ENCODE data around the gene ZDHHC9.

The ZDHHC9 gene

GRCh38 chrX:129761596-129761995, 82.1 kb downstream of the ZDHHC9 start:
- no peak for DNase-seq

- DNase-seq, result no peak
These were observed 82.7 kb downstream of the ZDHHC9 start for GRCh38 chrX:129760981-129761380.

GRCh38 chrX:129760155-129760554, 83.5 kb downstream of the ZDHHC9 start:
- no peak for DNase-seq

- no peak for DNase-seq
These were observed 84.1 kb downstream of the ZDHHC9 start for GRCh38 chrX:129759576-129760061.

- no peak for DNase-seq
These were observed 87.7 kb downstream of the ZDHHC9 start for GRCh38 chrX:129755779-129756650.

GRCh38 chrX:129754056-129755024, 89.3 kb downstream of the ZDHHC9 start:
- DNase-seq, result no peak

Measured in NCI-H1436 treated with DMSO at 0.1 percent for 48 hours (cell line).